ENCODE results near the gene ANO10. TPM values are rescaled to one million over a fixed set of nuclear protein-coding genes. Genes with fewer than 3 reads are reported as not detected.

ANO10 gene
- total and polyA plus RNA-seq, 2 donors (not counting 3 experiments of a cell fraction or from before 2014, with no cell fraction given): 28.4 to 45.8 TPM

DNA sequence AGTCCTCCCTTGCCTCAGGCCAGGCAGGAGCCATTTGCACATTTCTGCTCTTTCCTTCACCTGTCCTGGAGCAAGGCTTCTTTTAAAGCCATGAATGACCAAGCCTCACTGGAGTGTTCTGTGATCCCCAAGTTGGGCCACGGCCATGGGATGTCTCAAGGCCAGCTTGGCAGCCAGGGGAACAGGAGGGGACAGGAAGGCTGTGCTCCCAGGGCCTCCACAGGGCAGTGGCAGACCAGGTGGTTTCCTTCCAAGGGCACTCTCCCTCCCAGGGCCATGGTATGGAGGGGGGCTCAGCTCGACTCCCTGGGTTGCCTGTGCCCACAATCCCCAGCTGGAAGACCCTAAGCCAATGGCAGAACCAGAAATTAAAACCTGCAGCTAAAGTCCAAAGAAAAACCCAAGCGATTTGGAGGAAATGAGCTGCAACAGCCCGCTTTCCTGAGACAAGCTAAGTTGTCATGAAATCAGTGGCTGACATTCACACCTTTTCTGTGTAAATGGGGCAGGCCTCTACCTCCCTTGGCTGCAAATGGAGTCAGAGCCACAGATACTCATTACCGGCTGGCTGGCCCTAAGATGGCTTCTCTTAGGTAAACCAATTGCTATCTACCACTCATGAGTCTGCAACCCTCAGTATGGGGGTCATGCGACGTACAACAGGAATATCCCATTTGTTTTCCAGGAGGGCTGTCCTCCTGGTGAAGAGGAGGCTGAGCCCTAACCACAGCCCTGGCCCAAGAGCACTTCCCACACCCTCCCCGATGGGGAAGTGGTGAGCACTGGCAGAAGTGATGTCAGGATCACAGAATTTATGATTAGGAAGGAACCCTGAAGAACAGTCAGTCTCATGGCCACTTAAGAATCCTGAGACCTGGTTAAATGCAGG lies 252.2 kb downstream of the ANO10 start:
- TF ChIP-seq EZH2 (IDR thresholded peaks at IDR 0.05; ENCODE audit: borderline replicate concordance, low read depth, low read length, severe bottlenecking): no peak
- TF ChIP-seq GATA2 (IDR thresholded peaks at IDR 0.05; ENCODE audit: insufficient read depth, insufficient read length, low read depth, low read length): no peak
- Histone ChIP-seq H3K36me3 (ENCODE audit: control insufficient read depth in 2 of 2, extremely low read depth in 1 of 2, insufficient read depth in 2 of 2, low read length in 2 of 2) (peaks cover 0 to 4% of the 10 kb centered on the region in 2 experiments), H3K9me3 (replicated peaks; ENCODE audit: control insufficient read depth, insufficient read depth, low read length) (no peaks in the 10 kb centered on the region), H3K27ac (ENCODE audit: insufficient read depth, low read depth, low read length) (no peak overlapping the region), H3K79me2 (ENCODE audit: control insufficient read depth, insufficient read depth, low read length) (no peaks in the 10 kb centered on the region), H3K27me3 (ENCODE audit: control insufficient read depth in 2 of 2, insufficient read depth in 2 of 2, low read length in 2 of 2) (no peaks in the 10 kb centered on the region), H3K4me1 (ENCODE audit: control insufficient read depth, extremely low read depth, insufficient read depth, low read length) (peaks cover 8% of the 10 kb centered on the region), H2AFZ (ENCODE audit: low read depth, low read length) (no peak overlapping the region), H3K9me1 (replicated peaks; ENCODE audit: control insufficient read depth, extremely low read depth, insufficient read depth, low read length) (no peaks in the 10 kb centered on the region), H3K4me3 (replicated peaks in 1 of 3; ENCODE audit: insufficient read depth in 1 of 3, low read depth in 1 of 3, low read length in 3 of 3) (no peak overlapping the region), H3K4me2 (ENCODE audit: insufficient read depth, low read length) (no peak overlapping the region), H3K9ac (replicated peaks; ENCODE audit: extremely low read depth, insufficient read depth, low read length) (no peak overlapping the region), H4K20me1 (replicated peaks; ENCODE audit: control insufficient read depth, extremely low read depth, insufficient read depth, low read length) (no peaks in the 10 kb centered on the region)
- no peak for FAIRE-seq
- dilution Hi-C loops (cut with MboI; ENCODE audit: extremely low pct_ligation_motif_present, low sequenced_read_pairs) (no loop called here), intact Hi-C loops (cut with micrococcal nuclease) (no loop called here)
- no TSS peak for BruUV-seq (replicated peaks)
- POLR2A ChIA-PET: no interaction called here
- DNase-seq (ENCODE audit: low read depth, low spot score): no peak
- CTCF ChIA-PET: no interaction called here

DNA sequence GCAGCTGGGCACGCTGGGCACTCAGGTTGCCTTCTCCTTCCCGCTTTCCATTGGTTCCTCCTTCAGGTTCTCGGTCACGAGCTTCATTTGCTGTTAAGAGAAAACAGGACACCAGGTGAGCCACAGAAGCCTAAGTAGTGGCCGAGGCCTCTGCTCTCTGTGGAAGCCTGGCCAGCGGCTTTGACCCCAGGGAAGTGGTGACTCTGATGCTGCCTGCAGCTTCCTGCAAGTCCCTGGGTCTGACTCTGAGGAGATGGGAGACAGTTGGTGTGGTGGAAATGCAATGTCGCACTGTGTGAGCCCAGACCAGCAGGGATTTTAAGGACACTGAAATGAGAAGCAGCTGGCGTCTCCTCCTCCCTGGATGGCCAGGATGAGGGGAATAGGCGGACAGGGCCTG lies 254.9 kb downstream of the ANO10 start:
- H3K79me2 ChIP-seq (ENCODE audit: control insufficient read depth, insufficient read depth, low read length): no peaks in the 10 kb centered on the region
- DNase-seq (ENCODE audit: low read depth, low spot score): no peak
- peaks cover 0 to 4% of the 10 kb centered on the region in 2 experiments for H3K36me3 ChIP-seq (ENCODE audit: control insufficient read depth in 2 of 2, extremely low read depth in 1 of 2, insufficient read depth in 2 of 2, low read length in 2 of 2)
- TF ChIP-seq, protein P1, sequence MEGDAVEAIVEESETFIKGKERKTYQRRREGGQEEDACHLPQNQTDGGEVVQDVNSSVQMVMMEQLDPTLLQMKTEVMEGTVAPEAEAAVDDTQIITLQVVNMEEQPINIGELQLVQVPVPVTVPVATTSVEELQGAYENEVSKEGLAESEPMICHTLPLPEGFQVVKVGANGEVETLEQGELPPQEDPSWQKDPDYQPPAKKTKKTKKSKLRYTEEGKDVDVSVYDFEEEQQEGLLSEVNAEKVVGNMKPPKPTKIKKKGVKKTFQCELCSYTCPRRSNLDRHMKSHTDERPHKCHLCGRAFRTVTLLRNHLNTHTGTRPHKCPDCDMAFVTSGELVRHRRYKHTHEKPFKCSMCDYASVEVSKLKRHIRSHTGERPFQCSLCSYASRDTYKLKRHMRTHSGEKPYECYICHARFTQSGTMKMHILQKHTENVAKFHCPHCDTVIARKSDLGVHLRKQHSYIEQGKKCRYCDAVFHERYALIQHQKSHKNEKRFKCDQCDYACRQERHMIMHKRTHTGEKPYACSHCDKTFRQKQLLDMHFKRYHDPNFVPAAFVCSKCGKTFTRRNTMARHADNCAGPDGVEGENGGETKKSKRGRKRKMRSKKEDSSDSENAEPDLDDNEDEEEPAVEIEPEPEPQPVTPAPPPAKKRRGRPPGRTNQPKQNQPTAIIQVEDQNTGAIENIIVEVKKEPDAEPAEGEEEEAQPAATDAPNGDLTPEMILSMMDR (IDR thresholded peaks at IDR 0.05; ENCODE audit: extremely low read depth in 1 of 2, insufficient read depth in 1 of 2, low read depth in 1 of 2, low read length in 2 of 2): no peak
- no peak for TF ChIP-seq MYC (IDR thresholded peaks at IDR 0.05; ENCODE audit: low read depth, low read length)
- no peak for TF ChIP-seq EZH2 (IDR thresholded peaks at IDR 0.05; ENCODE audit: borderline replicate concordance, low read depth, low read length, severe bottlenecking)
- no peak for TF ChIP-seq POLR2A (IDR thresholded peaks at IDR 0.05; ENCODE audit: low read depth, low read length)
- no TSS peak for BruUV-seq (replicated peaks)
- no peaks in the 10 kb centered on the region for H3K27me3 ChIP-seq (ENCODE audit: control insufficient read depth in 2 of 2, insufficient read depth in 2 of 2, low read length in 2 of 2)
- no peak overlapping the region for H3K27ac ChIP-seq (ENCODE audit: insufficient read depth, low read depth, low read length)
- CTCF ChIA-PET: interaction anchor here (1.3 kb wide), 1 partner anchor 112 kb away, joined by 3 read pairs; no protein-coding TSS in a partner anchor
- no peaks in the 10 kb centered on the region for H4K20me1 ChIP-seq (replicated peaks; ENCODE audit: control insufficient read depth, extremely low read depth, insufficient read depth, low read length)
- POLR2A ChIA-PET: no interaction called here
- H3K4me3 ChIP-seq (replicated peaks in 1 of 3; ENCODE audit: insufficient read depth in 1 of 3, low read depth in 1 of 3, low read length in 3 of 3): no peak overlapping the region
- H3K4me2 ChIP-seq (ENCODE audit: insufficient read depth, low read length): no peak overlapping the region
- H3K9me1 ChIP-seq (replicated peaks; ENCODE audit: control insufficient read depth, extremely low read depth, insufficient read depth, low read length): no peaks in the 10 kb centered on the region
- FAIRE-seq: no peak
- intact Hi-C loops (cut with micrococcal nuclease) (no loop called here), dilution Hi-C loops (cut with MboI; ENCODE audit: extremely low pct_ligation_motif_present, low sequenced_read_pairs) (no loop called here)
- H2AFZ ChIP-seq (ENCODE audit: low read depth, low read length): no peak overlapping the region
- no peak overlapping the region for H3K9ac ChIP-seq (replicated peaks; ENCODE audit: extremely low read depth, insufficient read depth, low read length)
- no peaks in the 10 kb centered on the region for H3K9me3 ChIP-seq (replicated peaks; ENCODE audit: control insufficient read depth, insufficient read depth, low read length)
- no peaks in the 10 kb centered on the region for H3K4me1 ChIP-seq (ENCODE audit: control insufficient read depth, extremely low read depth, insufficient read depth, low read length)
